HG03097 (cell line): Measurements from ENCODE around the gene SHROOM3.
"Not testable (repeated sequence)": the region's sequence is repeated elsewhere in the genome, so short reads cannot be mapped to it uniquely, and the experiment has no call there.

Source experiments
- ATAC-seq: cut with Tn5 transposase; IDR thresholded peaks from one replicate; pipeline ENCODE4 v1.9.1; 2021; ENCODE audit not compliant: unreplicated experiment, low FRiP score

The SHROOM3 gene

GRCh38 chr4:76706581-76706980, 271.6 kb downstream of the SHROOM3 start:
- no peak for ATAC-seq

GRCh38 chr4:76708971-76709771, 274.1 kb downstream of the SHROOM3 start:
- no peak for ATAC-seq

- no peak for ATAC-seq
Observed at GRCh38 chr4:76709772-76710090, 274.7 kb downstream of the SHROOM3 start.

GRCh38 chr4:76712564-76712963, 277.5 kb downstream of the SHROOM3 start:
- ATAC-seq = no peak

GRCh38 chr4:76714226-76714625, 279.2 kb downstream of the SHROOM3 start:
- no peak for ATAC-seq

- ATAC-seq = no peak
Observed at GRCh38 chr4:76716020-76716419, 281.0 kb downstream of the SHROOM3 start.

GRCh38 chr4:76716658-76717057, 281.6 kb downstream of the SHROOM3 start:
- ATAC-seq = no peak

GRCh38 chr4:76717431-76717830, 282.4 kb downstream of the SHROOM3 start:
- no peak for ATAC-seq

- ATAC-seq = no peak
Observed at GRCh38 chr4:76718021-76718420, 283.0 kb downstream of the SHROOM3 start.

GRCh38 chr4:76718831-76719230, 283.8 kb downstream of the SHROOM3 start:
- ATAC-seq = no peak

- ATAC-seq = no peak
Observed at GRCh38 chr4:76720121-76720520, 285.1 kb downstream of the SHROOM3 start.

- not testable (repeated sequence) for ATAC-seq
Observed at GRCh38 chr4:76722146-76722545, 287.1 kb downstream of the SHROOM3 start.

GRCh38 chr4:76722838-76723237, 287.8 kb downstream of the SHROOM3 start:
- ATAC-seq = no peak

GRCh38 chr4:76723373-76723772, 288.3 kb downstream of the SHROOM3 start:
- ATAC-seq = no peak

- no peak for ATAC-seq
Observed at GRCh38 chr4:76723924-76724323, 288.9 kb downstream of the SHROOM3 start.

- no peak for ATAC-seq
Observed at GRCh38 chr4:76725039-76725438, 290.0 kb downstream of the SHROOM3 start.

- no peak for ATAC-seq
Observed at GRCh38 chr4:76726176-76726575, 291.1 kb downstream of the SHROOM3 start.

- ATAC-seq = no peak
Observed at GRCh38 chr4:76726631-76727030, 291.6 kb downstream of the SHROOM3 start.

- not testable (repeated sequence) for ATAC-seq
Observed at GRCh38 chr4:76727934-76728333, 292.9 kb downstream of the SHROOM3 start.

GRCh38 chr4:76729460-76729859, 294.4 kb downstream of the SHROOM3 start:
- ATAC-seq = no peak

- ATAC-seq = no peak
Observed at GRCh38 chr4:76729980-76730379, 295.0 kb downstream of the SHROOM3 start.

- no peak for ATAC-seq
Observed at GRCh38 chr4:76732246-76732645, 297.2 kb downstream of the SHROOM3 start.
